GM23338 (cell line): Measurements from ENCODE around the gene IQCK.

Experiments used
- CREB1 ChIP-seq: fragments of 250-450 bp; sonication (Bioruptor Pico); IDR thresholded peaks from 2 replicates; pipeline ENCODE4 v1.5.0; 2020; ENCODE audit warnings: low read depth, mild to moderate bottlenecking, moderate library complexity
- CTCF ChIP-seq, 2 experiments: fragments of 200-600 bp in 1 of 2; sonication (generic) in 1 of 2; conservative IDR thresholded peaks; 2 replicates each; pipeline versions ENCODE4 v1.5.1 to v1.6.1; 2016 to 2017; ENCODE audit warnings: antibody characterized with exemption in 2 of 2, low read depth in 2 of 2, mild to moderate bottlenecking in 2 of 2, moderate library complexity in 1 of 2
- EZH2 ChIP-seq: fragments of 200-600 bp; sonication (generic); IDR thresholded peaks from one replicate; pipeline ENCODE4 v1.8.0; 2017; ENCODE audit warnings: antibody characterized with exemption, mild to moderate bottlenecking, low read depth; ENCODE audit not compliant: unreplicated experiment
- POLR2AphosphoS5 ChIP-seq: IDR thresholded peaks from 2 replicates; pipeline ENCODE4 v1.6.1; 2016; ENCODE audit warnings: antibody characterized with exemption, low read depth
- REST ChIP-seq: IDR thresholded peaks from one replicate; pipeline ENCODE4 v1.6.1; 2018; ENCODE audit warnings: antibody characterized with exemption; ENCODE audit not compliant: unreplicated experiment
- ZNF114 ChIP-seq: fragments of 250-450 bp; sonication (Bioruptor Pico); IDR thresholded peaks from 2 replicates; pipeline ENCODE4 v1.5.0; 2020; ENCODE audit warnings: mild to moderate bottlenecking, moderate library complexity

GRCh38 chr16:19748389-19749168 is 30.5 kb downstream of the IQCK start:
- TF ChIP-seq REST (no peak), POLR2AphosphoS5 (no peak), CTCF (conservative IDR thresholded peaks at IDR 0.05; ENCODE audit: low read depth in 2 of 2) (no peak), EZH2 (no peak), CREB1 (CRISPR knock-in tag) (no peak), ZNF114 (no peak)
